ENCODE data around the gene SLC16A3. TPM values are rescaled to one million over a fixed set of nuclear protein-coding genes. Genes with fewer than 3 reads are reported as not detected.

The SLC16A3 gene
- total and polyA plus RNA-seq, 2 of the 8 experiments (the other 6 are each of a cell fraction or from before 2014, with no cell fraction given): 3.8 to 8.7 TPM

GRCh38 chr17:82282239-82283207, 53.7 kb downstream of the SLC16A3 start (continued):
- TF ChIP-seq ATF3 (IDR thresholded peaks at IDR 0.05; ENCODE audit: insufficient read depth, low read depth, low read length): no peak
- TF ChIP-seq SP4 (IDR thresholded peaks at IDR 0.05; ENCODE audit: low read length): no peak
- no peak for TF ChIP-seq SP2 (IDR thresholded peaks at IDR 0.05; ENCODE audit: low read length)
- no peak for TF ChIP-seq RAD21 (IDR thresholded peaks at IDR 0.05 in 1 of 2, conservative IDR thresholded peaks at IDR 0.05 in 1 of 2; ENCODE audit: low read depth in 2 of 2, low read length in 2 of 2)
- TF ChIP-seq MAFK (IDR thresholded peaks at IDR 0.05; ENCODE audit: low read depth, low read length): no peak

Data from H1 (cell line).